ENCODE measurements around the gene ZNF93.

- TF ChIP-seq CTCF (IDR thresholded peaks at IDR 0.05) (no peak), POLR2A (IDR thresholded peaks at IDR 0.05) (no peak)
Measured at GRCh38 chr19:19873381-19873780, 27.4 kb upstream of the ZNF93 start.

All from lower leg skin (tissue), 3 donors.